ENCODE data around the gene MAP2K5.

The MAP2K5 gene

GRCh38 chr15:67825881-67826716, 283.6 kb downstream of the MAP2K5 start:
- H3K4me1 ChIP-seq (ENCODE audit: insufficient read depth, low read length, severe bottlenecking) = peaks cover 22% of the 10 kb centered on the region

GRCh38 chr15:67826717-67827561, 284.4 kb downstream of the MAP2K5 start:
- Histone ChIP-seq H2AFZ (ENCODE audit: low read length) (no peak overlapping the region), H3F3A (ENCODE audit: insufficient read depth, low read length) (no peaks in the 10 kb centered on the region), H3K9me3 (ENCODE audit: low read length) (no peaks in the 10 kb centered on the region), H3K9me2 (ENCODE audit: low read depth, low read length) (no peaks in the 10 kb centered on the region), H4K20me1 (ENCODE audit: insufficient read depth, low read length) (no peaks in the 10 kb centered on the region), H3K36me3 (ENCODE audit: insufficient read depth, low read length) (peaks cover 53% of the 10 kb centered on the region), H3K27me3 (ENCODE audit: insufficient read depth, low read length) (no peaks in the 10 kb centered on the region), H3K27ac (ENCODE audit: low read depth, low read length, poor library complexity, severe bottlenecking) (no peak overlapping the region), H3K4me1 (ENCODE audit: insufficient read depth, low read length, severe bottlenecking) (peaks cover 21% of the 10 kb centered on the region), H3K79me2 (ENCODE audit: insufficient read depth, low read length) (0 out of 2 replicates have a peak, but pooled peaks cover 3% of the 10 kb centered on the region), H3K9ac (ENCODE audit: low read length) (no peak overlapping the region), H3K4me2 (ENCODE audit: low read length) (no peak overlapping the region), H3K4me3 (ENCODE audit: low read depth, low read length, poor library complexity, severe bottlenecking) (no peak overlapping the region)
- no peak for TF ChIP-seq EZH2 (IDR thresholded peaks at IDR 0.05; ENCODE audit: borderline replicate concordance, low read length)
- TF ChIP-seq CTCF (IDR thresholded peaks at IDR 0.05; ENCODE audit: low read length) = no peak

More at GRCh38 chr15:67825881-67826716, 283.6 kb downstream of the MAP2K5 start:
- no peaks in the 10 kb centered on the region for H3K9me3 ChIP-seq (ENCODE audit: low read length)
- no peak overlapping the region for H2AFZ ChIP-seq (ENCODE audit: low read length)
- no peaks in the 10 kb centered on the region for H3F3A ChIP-seq (ENCODE audit: insufficient read depth, low read length)
- no peak overlapping the region for H3K27ac ChIP-seq (ENCODE audit: low read depth, low read length, poor library complexity, severe bottlenecking)
- H3K79me2 ChIP-seq (ENCODE audit: insufficient read depth, low read length) = 0 out of 2 replicates have a peak, but pooled peaks cover 3% of the 10 kb centered on the region
- H3K27me3 ChIP-seq (ENCODE audit: insufficient read depth, low read length) = no peaks in the 10 kb centered on the region
- TF ChIP-seq CTCF (IDR thresholded peaks at IDR 0.05; ENCODE audit: low read length) (no peak), EZH2 (IDR thresholded peaks at IDR 0.05; ENCODE audit: borderline replicate concordance, low read length) (no peak)
- H3K4me3 ChIP-seq (ENCODE audit: low read depth, low read length, poor library complexity, severe bottlenecking) = no peak overlapping the region
- no peaks in the 10 kb centered on the region for H4K20me1 ChIP-seq (ENCODE audit: insufficient read depth, low read length)
- no peak overlapping the region for H3K9ac ChIP-seq (ENCODE audit: low read length)
- peaks cover 53% of the 10 kb centered on the region for H3K36me3 ChIP-seq (ENCODE audit: insufficient read depth, low read length)
- no peak overlapping the region for H3K4me2 ChIP-seq (ENCODE audit: low read length)
- H3K9me2 ChIP-seq (ENCODE audit: low read depth, low read length) = no peaks in the 10 kb centered on the region

- Histone ChIP-seq H3K36me3 (ENCODE audit: insufficient read depth, low read length) (peaks cover 53% of the 10 kb centered on the region), H3K9me2 (ENCODE audit: low read depth, low read length) (no peaks in the 10 kb centered on the region), H4K20me1 (ENCODE audit: insufficient read depth, low read length) (no peaks in the 10 kb centered on the region), H3K79me2 (ENCODE audit: insufficient read depth, low read length) (0 out of 2 replicates have a peak, but pooled peaks cover 3% of the 10 kb centered on the region), H3K9me3 (ENCODE audit: low read length) (no peaks in the 10 kb centered on the region), H3K9ac (ENCODE audit: low read length) (no peak overlapping the region), H3K27me3 (ENCODE audit: insufficient read depth, low read length) (no peaks in the 10 kb centered on the region), H3K4me3 (ENCODE audit: low read depth, low read length, poor library complexity, severe bottlenecking) (no peak overlapping the region), H3K4me2 (ENCODE audit: low read length) (no peak overlapping the region), H3F3A (ENCODE audit: insufficient read depth, low read length) (no peaks in the 10 kb centered on the region), H3K4me1 (ENCODE audit: insufficient read depth, low read length, severe bottlenecking) (peaks cover 21% of the 10 kb centered on the region), H2AFZ (ENCODE audit: low read length) (no peak overlapping the region), H3K27ac (ENCODE audit: low read depth, low read length, poor library complexity, severe bottlenecking) (no peak overlapping the region)
- no peak for TF ChIP-seq EZH2 (IDR thresholded peaks at IDR 0.05; ENCODE audit: borderline replicate concordance, low read length)
- TF ChIP-seq CTCF (IDR thresholded peaks at IDR 0.05; ENCODE audit: low read length) = no peak
These were observed 285.2 kb downstream of the MAP2K5 start for GRCh38 chr15:67827562-67828277.

Measured in OCI-LY1 (cell line).